ENCODE measurements around the gene LMOD3. TPM values are rescaled to one million over a fixed set of nuclear protein-coding genes. Genes with fewer than 3 reads are reported as not detected.

The LMOD3 gene
- total and polyA plus RNA-seq, 2 of the 8 experiments (the other 6 are each of a cell fraction or from before 2014, with no cell fraction given): not detected

GRCh38 chr3:69145688-69146087, 23.3 kb upstream of the LMOD3 start:
- no peaks in the 10 kb centered on the region for H3K23me2 ChIP-seq (ENCODE audit: low read depth, low read length)
- ChIA-PET POLR2A (ENCODE audit: partially characterized antibody) (no interaction called here), CTCF (ENCODE audit: partially characterized antibody) (interaction anchor here (1.0 to 2.1 kb wide), 8 partner anchors 9 to 281 kb away, joined by 3 to 12 read pairs (median 6); no protein-coding TSS in a partner anchor)
- no peaks in the 10 kb centered on the region for H4K20me1 ChIP-seq (replicated peaks in 1 of 2; ENCODE audit: control insufficient read depth in 1 of 2, insufficient read depth in 2 of 2, low read length in 2 of 2)
- no peak overlapping the region for H2BK5ac ChIP-seq (ENCODE audit: low read depth, low read length)
- no peak overlapping the region for H2AFZ ChIP-seq (ENCODE audit: low read length)
- H2BK20ac ChIP-seq (ENCODE audit: low read length): no peak overlapping the region
- no peak overlapping the region for H3K4me3 ChIP-seq (ENCODE audit: extremely low read depth in 1 of 4, insufficient read depth in 2 of 4, low read depth in 3 of 4, low read length in 4 of 4)
- no peak overlapping the region for H3K56ac ChIP-seq (replicated peaks; ENCODE audit: insufficient read length, low read depth, low read length)
- no peak overlapping the region for H3K9ac ChIP-seq (replicated peaks in 1 of 4; ENCODE audit: extremely low read depth in 1 of 4, low read depth in 3 of 4, low read length in 3 of 4)
- no peak overlapping the region for H2AK5ac ChIP-seq (ENCODE audit: low read depth, low read length)
- H3K27me3 ChIP-seq (replicated peaks in 1 of 4; ENCODE audit: control insufficient read depth in 3 of 4, extremely low read depth in 1 of 4, insufficient read depth in 3 of 4, low read length in 3 of 4): peaks cover 0 to 6% (median 2%) of the 10 kb centered on the region in 4 experiments; a peak in 3 of 7 replicates
- no peaks in the 10 kb centered on the region for H3K79me2 ChIP-seq (ENCODE audit: control insufficient read depth in 1 of 2, insufficient read depth in 2 of 2, low read length in 2 of 2)
- no peak for TF ChIP-seq SP1 (IDR thresholded peaks at IDR 0.05; ENCODE audit: low read depth, low read length)
- H3K14ac ChIP-seq (ENCODE audit: insufficient read length): no peak overlapping the region
- H2BK15ac ChIP-seq (ENCODE audit: low read length): no peak overlapping the region
- no peak overlapping the region for H2BK120ac ChIP-seq (replicated peaks; ENCODE audit: low read depth, low read length)
- no peak overlapping the region for H4K5ac ChIP-seq (ENCODE audit: insufficient read length, low read depth, low read length)
- no peak overlapping the region for H3K23ac ChIP-seq (ENCODE audit: insufficient read length)
- no peaks in the 10 kb centered on the region for H3K36me3 ChIP-seq (ENCODE audit: control insufficient read depth in 2 of 4, insufficient read depth in 4 of 4, low read length in 3 of 4)
- no peak overlapping the region for H3K4ac ChIP-seq (replicated peaks; ENCODE audit: insufficient read length, low read depth, low read length)
- H2BK12ac ChIP-seq (ENCODE audit: low read depth, low read length): no peak overlapping the region
- peaks cover 0 to 6% (median 4%) of the 10 kb centered on the region in 4 experiments; a peak in 5 of 7 replicates for H3K4me1 ChIP-seq (replicated peaks in 1 of 4; ENCODE audit: control insufficient read depth in 3 of 4, insufficient read depth in 4 of 4, low read length in 3 of 4)
- DNase-seq (ENCODE audit: low read depth in 1 of 2, low spot score in 2 of 2): no peak
- FAIRE-seq: no peak
- H4K8ac ChIP-seq (ENCODE audit: extremely low read depth, insufficient read depth, low read length): no peak overlapping the region
- no peak overlapping the region; a peak in 1 of 4 replicates for H3K4me2 ChIP-seq (ENCODE audit: insufficient read depth in 1 of 2, low read depth in 2 of 2, low read length in 2 of 2)
- no peaks in the 10 kb centered on the region for H3K9me3 ChIP-seq (ENCODE audit: insufficient read depth in 2 of 2, low read depth in 1 of 2, low read length in 1 of 2)
- no peak overlapping the region for H3K27ac ChIP-seq (ENCODE audit: low read depth, low read length)
- no peak overlapping the region for H4K91ac ChIP-seq (replicated peaks; ENCODE audit: insufficient read length, low read length)
- H3K18ac ChIP-seq (ENCODE audit: extremely low read depth, low read length): no peak overlapping the region
- no peaks in the 10 kb centered on the region for H3K79me1 ChIP-seq (ENCODE audit: low read depth, low read length)

All from H1 (cell line).